Renal pelvis (tissue), 4 donors: ENCODE measurements around the gene TNIK. TPM values are rescaled to one million over a fixed set of nuclear protein-coding genes. Genes with fewer than 3 reads are reported as not detected.

Experiments used
- DNase-seq: peaks from one replicate; pipeline ENCODE4 v3.0.0-alpha.2; 2013
- polyA plus RNA-seq, 3 donors: library from polyadenylated mRNA; unstranded; fragments of 120-200 nt; gene quantifications; one replicate each; pipeline ENCODE4 v1.2.1, GENCODE V29; 2013; ENCODE audit not compliant: insufficient read length in 3 of 3

TNIK gene
- polyA plus RNA-seq, 3 donors, result 19.2 to 23.7 (median 20.0) TPM

GRCh38 chr3:171283848-171284222 lies 176.4 kb downstream of the TNIK start:
- DNase-seq, result no peak

- DNase-seq, result no peak
These were observed 176.9 kb downstream of the TNIK start for GRCh38 chr3:171283183-171283847.

- DNase-seq, result no peak
These were observed 178.2 kb downstream of the TNIK start for GRCh38 chr3:171282041-171282440.

DNA sequence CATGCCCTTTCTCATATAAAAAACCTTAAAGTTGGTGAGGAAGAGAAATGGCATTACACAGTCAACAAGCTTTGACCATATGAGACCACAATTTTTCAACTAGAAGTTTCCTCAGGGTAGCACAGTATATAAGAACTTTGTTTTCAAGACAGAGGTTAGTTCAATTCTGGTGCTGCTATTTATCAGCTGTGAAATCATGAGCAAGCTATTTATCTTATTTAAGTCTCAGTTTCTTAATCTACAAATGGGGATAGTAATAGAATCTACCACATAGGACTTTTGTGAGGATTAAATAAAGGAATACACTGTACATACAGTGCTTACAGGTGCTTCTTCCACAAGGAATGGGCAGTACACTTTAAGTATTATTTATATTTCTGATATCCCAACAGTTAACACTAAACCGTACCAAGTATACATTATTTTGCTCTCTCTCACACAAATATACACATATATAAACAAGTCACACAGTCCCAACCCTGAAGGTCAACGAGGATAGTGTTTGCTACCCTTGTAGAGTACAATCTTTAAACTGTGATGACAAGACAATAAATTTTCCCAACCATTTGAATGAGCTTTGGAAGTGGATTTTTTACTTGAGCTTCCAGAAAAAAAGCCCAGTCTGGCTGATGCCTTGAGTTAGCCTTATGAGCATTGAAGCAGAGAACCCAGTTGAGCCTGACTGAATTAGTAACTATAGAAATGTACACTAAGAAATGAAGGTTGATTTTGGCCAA lies 178.8 kb downstream of the TNIK start:
- no peak for DNase-seq

- DNase-seq, result no peak
These were observed 180.2 kb downstream of the TNIK start for GRCh38 chr3:171279972-171280371.

DNA sequence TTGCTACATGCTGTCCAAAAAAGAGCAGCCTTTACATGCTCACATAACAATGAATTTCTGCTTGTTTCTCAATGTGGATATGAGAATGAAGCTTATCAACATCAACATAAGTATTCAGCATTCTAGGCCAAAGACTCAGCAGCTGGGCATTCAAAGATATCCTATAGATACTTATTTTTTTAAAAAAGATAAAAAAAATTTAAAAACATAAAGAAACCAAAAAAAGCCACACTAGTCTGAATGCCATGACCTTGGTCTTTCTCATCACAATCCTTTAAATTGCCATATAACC lies 182.0 kb downstream of the TNIK start:
- DNase-seq, result no peak

DNA sequence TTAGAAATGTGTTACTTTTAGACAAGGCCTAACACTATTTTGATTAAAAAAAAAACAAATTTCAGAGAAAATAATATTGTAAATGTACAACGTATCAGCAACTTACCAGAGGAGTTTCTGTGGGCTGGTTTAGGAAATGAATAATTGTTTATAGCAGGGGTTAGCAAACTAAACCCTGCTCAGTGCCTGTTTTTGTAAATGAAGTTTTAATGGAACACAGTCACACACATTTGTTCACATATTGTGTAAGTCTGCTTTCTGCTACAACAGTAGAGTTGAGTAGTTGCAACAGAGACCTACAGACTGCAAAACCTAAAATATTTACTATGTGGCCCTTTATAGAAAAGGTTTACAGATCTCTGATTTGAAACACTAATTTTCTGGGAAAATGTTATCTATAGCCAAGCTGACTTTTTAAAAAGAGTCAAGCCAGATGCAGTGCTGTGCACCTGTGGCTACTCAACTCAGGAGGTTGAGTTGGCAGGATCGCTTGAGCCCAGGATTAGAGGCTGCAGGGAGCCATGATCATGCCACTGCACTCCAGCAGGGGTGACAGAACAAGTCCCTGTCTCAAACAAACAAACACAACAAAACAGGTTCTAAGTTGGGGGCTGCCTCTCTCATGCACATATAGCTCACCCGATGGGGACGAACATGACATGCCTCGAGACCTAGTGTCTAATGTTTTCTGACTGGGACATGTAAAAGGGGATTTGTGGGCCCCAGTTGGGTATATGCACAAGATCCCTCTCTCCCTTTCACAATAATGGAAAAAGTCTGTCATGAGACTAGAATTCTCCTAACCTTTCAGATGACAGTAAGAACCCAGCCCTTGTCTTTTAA lies 182.5 kb downstream of the TNIK start:
- no peak for DNase-seq

GRCh38 chr3:171276923-171277322 lies 183.3 kb downstream of the TNIK start:
- no peak for DNase-seq

- no peak for DNase-seq
These were observed 186.0 kb downstream of the TNIK start for GRCh38 chr3:171274222-171274621.

- no peak for DNase-seq
These were observed 189.7 kb downstream of the TNIK start for GRCh38 chr3:171270541-171270940.

DNA sequence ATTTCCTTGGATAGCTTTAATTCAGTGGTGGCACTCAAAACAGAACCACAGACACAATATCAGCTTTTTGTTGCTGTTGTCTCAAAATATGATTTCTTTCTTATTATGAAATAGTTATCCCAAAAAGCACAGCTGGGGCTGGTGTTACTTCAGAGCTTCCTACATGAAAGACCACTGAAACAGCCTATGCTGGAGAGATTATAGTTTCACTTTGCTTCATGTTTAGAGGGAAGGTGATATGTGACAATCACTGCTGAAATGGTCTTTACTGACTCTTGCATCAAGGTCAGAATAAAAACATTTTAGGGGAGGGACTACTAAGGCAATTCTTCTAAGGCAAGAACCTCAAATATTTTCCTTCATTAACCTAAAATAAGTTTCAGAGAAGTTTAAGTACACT lies 190.7 kb downstream of the TNIK start:
- DNase-seq, result no peak

- DNase-seq, result no peak
These were observed 191.5 kb downstream of the TNIK start for GRCh38 chr3:171268677-171269076.

DNA sequence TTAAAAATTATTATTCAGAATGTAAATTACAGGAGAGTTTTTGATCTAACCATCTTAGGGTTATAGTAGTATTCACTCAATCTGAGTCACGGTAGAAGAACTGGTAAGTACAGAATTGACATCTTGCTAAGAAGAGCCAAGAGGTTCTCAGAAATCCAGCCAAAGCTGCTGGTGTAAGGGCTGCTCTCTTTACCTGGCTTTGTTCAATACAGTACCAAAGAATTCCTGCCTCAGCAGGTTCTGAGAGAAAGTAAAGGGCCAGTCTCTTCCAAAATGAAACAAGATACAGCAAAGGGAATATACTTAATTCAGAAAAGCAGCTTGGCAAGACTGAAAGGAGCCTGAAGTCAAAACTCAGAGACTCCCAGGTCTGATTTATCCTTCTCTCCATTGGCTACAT lies 193.1 kb downstream of the TNIK start:
- DNase-seq, result no peak

- DNase-seq, result no peak
These were observed 193.5 kb downstream of the TNIK start for GRCh38 chr3:171266740-171267073.

DNA sequence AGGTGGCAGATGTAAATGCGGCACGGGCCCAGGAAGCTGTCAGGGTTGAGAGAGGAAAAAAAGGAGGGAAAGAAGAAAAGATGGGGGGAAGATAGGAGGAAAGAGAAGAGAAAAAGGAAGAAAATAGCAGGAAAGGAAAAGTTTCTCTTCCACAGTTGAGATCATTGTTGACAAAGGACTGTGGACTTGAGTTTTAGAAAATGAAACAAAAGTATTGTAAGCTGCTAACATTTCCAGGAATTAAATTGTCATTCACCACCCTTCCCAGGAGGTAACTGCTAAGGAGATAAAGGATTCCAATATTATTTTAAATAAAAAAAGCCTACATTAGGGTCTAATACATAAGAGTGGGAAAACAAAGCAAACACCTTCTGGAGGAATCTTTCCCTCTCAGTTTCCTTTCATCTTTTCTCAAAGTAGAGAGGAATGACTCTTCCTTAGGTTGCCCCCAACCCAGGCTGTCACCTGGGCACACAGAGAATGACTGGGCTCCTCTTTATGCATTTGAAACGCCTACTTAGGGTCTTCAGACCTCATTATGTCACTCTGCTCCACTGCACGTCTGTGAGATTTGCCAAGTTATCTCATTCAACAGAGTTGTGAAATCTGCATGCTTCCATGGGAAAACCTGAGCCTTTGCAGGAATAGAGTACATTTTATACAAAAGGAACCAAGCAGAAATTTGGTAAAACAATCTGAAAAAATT lies 194.0 kb downstream of the TNIK start:
- DNase-seq, result no peak

GRCh38 chr3:171264758-171265157 lies 195.4 kb downstream of the TNIK start:
- DNase-seq, result no peak

GRCh38 chr3:171262431-171262830 lies 197.8 kb downstream of the TNIK start:
- DNase-seq, result no peak

GRCh38 chr3:171261487-171261886 lies 198.7 kb downstream of the TNIK start:
- no peak for DNase-seq

DNA sequence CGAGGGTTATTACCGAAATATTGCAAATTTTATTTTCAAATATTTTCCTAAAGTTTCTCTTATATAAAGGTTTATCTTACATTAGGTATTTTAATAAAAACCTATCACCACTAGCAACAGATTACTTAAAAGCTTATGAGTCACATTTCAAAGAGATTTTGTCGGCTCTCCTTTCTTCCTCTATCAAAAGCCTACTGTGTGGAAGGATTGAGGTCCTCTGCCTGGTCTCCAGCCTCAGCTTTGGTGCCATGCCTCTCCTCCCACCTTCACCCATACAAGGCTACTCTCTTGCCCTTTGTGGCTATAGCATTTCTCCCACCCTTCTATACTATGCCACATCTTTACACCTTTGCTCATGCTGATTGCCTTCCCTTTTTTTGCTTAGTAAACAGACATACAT lies 199.3 kb downstream of the TNIK start:
- no peak for DNase-seq

- no peak for DNase-seq
These were observed 199.7 kb downstream of the TNIK start for GRCh38 chr3:171260466-171260865.

- DNase-seq, result no peak
These were observed 201.9 kb downstream of the TNIK start for GRCh38 chr3:171258316-171258715.
